Pancreas (tissue), 10 donors: ENCODE results near the gene CYP39A1. TPM values are rescaled to one million over a fixed set of nuclear protein-coding genes. Genes with fewer than 3 reads are reported as not detected.
A peak's percentile ranks its signal among the peaks of the same experiment; 100 is the strongest.
"Not testable (repeated sequence)": the region's sequence is repeated elsewhere in the genome, so short reads cannot be mapped to it uniquely, and the experiment has no call there.

Experiments
- ATAC-seq, 4 donors: fragments of 200-7000 bp; cut with Tn5 transposase; one replicate each; pipeline versions ENCODE4 v1.8.0 to v1.9.1; 2020; ENCODE audit warnings: mild to moderate bottlenecking in 4 of 4, moderate library complexity in 4 of 4
- DNase-seq, 6 donors: peaks; one replicate each; pipeline ENCODE4 v3.0.0-alpha.2; 2020
- FAIRE-seq: peaks from 2 replicates; lab custom pipeline; 2012; peaks lifted over from hg19 to GRCh38; lab: Jason Lieb, UNC
- H3K27ac ChIP-seq, 4 donors: fragments of 200-600 bp; sonication (generic); 1 replicate in 3 of 4; 2 replicates in 1 of 4; pipeline versions ENCODE4 v1.5.0 to v1.8.0; 2020
- H3K27me3 ChIP-seq, 4 donors: fragments of 200-600 bp; one replicate each; pipeline ENCODE4 v1.8.0; 2021
- H3K36me3 ChIP-seq, 3 donors: fragments of 200-600 bp; sonication (generic) in 1 of 3; one replicate each; pipeline versions ENCODE4 v1.5.0 to v1.8.0; 2020 to 2021
- H3K4me1 ChIP-seq, 3 donors: fragments of 200-600 bp; one replicate each; pipeline ENCODE4 v1.8.0; 2021
- H3K4me3 ChIP-seq, 4 donors: fragments of 200-600 bp; sonication (generic) in 2 of 4; one replicate each; pipeline versions ENCODE4 v1.5.0 to v1.8.0; 2020 to 2021
- H3K9me3 ChIP-seq, 4 donors: fragments of 200-600 bp; one replicate each; pipeline ENCODE4 v1.8.0; 2021
- WGBS, 2 donors: extraction: QIAGEN DNeasy Blood & Tissue Kit; methylation state at CpG; one replicate each; pipeline ENCODE4 v1.1.7; 2013; 5-methylcytosine and 5-hydroxymethylcytosine counted together
- intact Hi-C, 3 donors: fragments of 100-400 bp; cut with DNase I; formaldehyde crosslinking; loops; one replicate each; pipeline versions ENCODE4 v1.11.1 to v1.14.2; 2022
- polyA plus RNA-seq, 2 donors: library from polyadenylated mRNA; stranded (reverse); fragments of 200-250 nt; gene quantifications; one replicate each; pipeline ENCODE4 v1.2.3, GENCODE V29; 2013
- total RNA-seq, 6 donors: library from RNA; stranded (reverse); fragmentation: NEBNext Ultra II Directional in 4 of 6; extraction: Animal tissue kit (Norgen Biotek cat#: 25700) in 4 of 6; gene quantifications; one replicate each; pipeline versions ENCODE4 v1.2.1 to v1.2.4, GENCODE V29; 2021 to 2023
- TF ChIP-seq, protein P1 (sequence below), 4 donors: fragments of 200-600 bp; sonication (generic) in 3 of 4; IDR thresholded peaks; one replicate each; pipeline versions ENCODE4 v1.5.0 to v1.8.0; 2021; ENCODE audit warnings: antibody characterized with exemption in 4 of 4
- donor health status: healthy with polysubstance abuse.
- donor health status: DM: no; HTN: no; CAD: no; lungs with moderate emphysema.
- donor health status: DM: no; HTN: no; CAD: no.
- donor health status: control.
- donor health status: control.
- donor health status: Bipolar disorder and iron deficiency.
- donor health status: DM: yes; HTN: yes; CAD: no.
- donor health status: DM: no; HTN: no; CAD: no.
- donor health status: DM: no; HTN: no; CAD: no.
- donor health status: DM: yes; HTN: yes; CAD: no.

CYP39A1 gene
- total and polyA plus RNA-seq, 8 donors = 1.3 to 7.8 (median 3.4) TPM

DNA sequence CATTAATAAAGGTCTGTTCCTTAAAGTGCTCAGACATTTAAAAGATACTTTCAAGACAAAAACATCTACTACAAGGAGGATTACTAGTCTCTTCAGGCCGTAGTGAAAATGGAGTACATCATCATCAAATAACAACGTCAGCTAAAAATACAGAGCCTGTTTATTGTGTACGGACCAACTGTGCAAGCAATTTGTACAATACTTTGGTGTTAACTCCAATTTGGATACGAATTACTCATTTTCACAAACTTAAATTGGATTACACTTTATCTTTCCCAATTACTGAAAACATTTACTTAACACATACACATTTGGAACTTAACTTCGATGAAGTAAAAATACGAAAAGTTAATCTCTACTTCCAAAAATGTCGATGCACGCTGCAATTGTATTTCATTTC is 802 bp downstream of the CYP39A1 start:
- Histone ChIP-seq H3K27ac (peak overlapping the region; percentile 54 to 91 (median 78)), H3K36me3 (no peaks in the 10 kb centered on the region), H3K27me3 (no peaks in the 10 kb centered on the region), H3K9me3 (no peaks in the 10 kb centered on the region), H3K4me3 (peak overlapping the region; percentile 50 to 95 (median 91)), H3K4me1 (peaks cover 0 to 16% (median 3%) of the 10 kb centered on the region in 3 donors)
- no peak for DNase-seq
- TF ChIP-seq, protein P1, sequence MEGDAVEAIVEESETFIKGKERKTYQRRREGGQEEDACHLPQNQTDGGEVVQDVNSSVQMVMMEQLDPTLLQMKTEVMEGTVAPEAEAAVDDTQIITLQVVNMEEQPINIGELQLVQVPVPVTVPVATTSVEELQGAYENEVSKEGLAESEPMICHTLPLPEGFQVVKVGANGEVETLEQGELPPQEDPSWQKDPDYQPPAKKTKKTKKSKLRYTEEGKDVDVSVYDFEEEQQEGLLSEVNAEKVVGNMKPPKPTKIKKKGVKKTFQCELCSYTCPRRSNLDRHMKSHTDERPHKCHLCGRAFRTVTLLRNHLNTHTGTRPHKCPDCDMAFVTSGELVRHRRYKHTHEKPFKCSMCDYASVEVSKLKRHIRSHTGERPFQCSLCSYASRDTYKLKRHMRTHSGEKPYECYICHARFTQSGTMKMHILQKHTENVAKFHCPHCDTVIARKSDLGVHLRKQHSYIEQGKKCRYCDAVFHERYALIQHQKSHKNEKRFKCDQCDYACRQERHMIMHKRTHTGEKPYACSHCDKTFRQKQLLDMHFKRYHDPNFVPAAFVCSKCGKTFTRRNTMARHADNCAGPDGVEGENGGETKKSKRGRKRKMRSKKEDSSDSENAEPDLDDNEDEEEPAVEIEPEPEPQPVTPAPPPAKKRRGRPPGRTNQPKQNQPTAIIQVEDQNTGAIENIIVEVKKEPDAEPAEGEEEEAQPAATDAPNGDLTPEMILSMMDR (IDR thresholded peaks at IDR 0.05) = no peak
- WGBS, 2 donors = 4 to 8% methylated on average over 8 of the region's 8 CpGs
- ATAC-seq = peak in 3 of 4 donors; percentile 31 to 58 (median 45)
- intact Hi-C loops = no loop called here
- no peak for FAIRE-seq

DNA sequence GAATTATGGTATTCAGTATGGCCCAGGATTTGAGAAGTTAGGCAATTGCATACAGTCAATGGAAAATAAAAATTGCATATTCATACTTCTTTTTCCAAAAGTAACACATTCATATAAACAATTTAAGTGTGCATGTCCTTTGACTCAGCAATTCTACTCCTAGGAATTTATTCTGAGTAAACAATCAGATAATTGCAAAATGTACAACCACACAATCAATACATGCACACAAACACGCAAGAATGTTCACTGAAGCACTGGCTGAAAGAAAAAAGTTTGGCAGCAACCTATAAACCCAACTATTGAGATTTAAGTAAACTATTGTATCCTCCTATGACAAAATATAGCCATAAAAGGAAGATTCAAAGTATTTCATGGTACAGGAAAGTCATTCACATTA is 1.6 kb downstream of the CYP39A1 start:
- no peaks in the 10 kb centered on the region for H3K9me3 ChIP-seq
- FAIRE-seq = no peak
- intact Hi-C loops = no loop called here
- H3K4me3 ChIP-seq = peak overlapping the region in 3 of 4 donors; percentile 12 to 93 (median 50)
- H3K27ac ChIP-seq = peak overlapping the region in 1 of 4 donors; percentile 89
- 17 to 23% methylated on average over 1 of the region's 1 CpG for WGBS, 2 donors
- ATAC-seq = no peak
- no peak for DNase-seq
- TF ChIP-seq, protein P1 (IDR thresholded peaks at IDR 0.05) = no peak
- peaks cover 0 to 16% (median 3%) of the 10 kb centered on the region in 3 donors for H3K4me1 ChIP-seq
- H3K27me3 ChIP-seq = no peaks in the 10 kb centered on the region
- no peaks in the 10 kb centered on the region for H3K36me3 ChIP-seq

DNA sequence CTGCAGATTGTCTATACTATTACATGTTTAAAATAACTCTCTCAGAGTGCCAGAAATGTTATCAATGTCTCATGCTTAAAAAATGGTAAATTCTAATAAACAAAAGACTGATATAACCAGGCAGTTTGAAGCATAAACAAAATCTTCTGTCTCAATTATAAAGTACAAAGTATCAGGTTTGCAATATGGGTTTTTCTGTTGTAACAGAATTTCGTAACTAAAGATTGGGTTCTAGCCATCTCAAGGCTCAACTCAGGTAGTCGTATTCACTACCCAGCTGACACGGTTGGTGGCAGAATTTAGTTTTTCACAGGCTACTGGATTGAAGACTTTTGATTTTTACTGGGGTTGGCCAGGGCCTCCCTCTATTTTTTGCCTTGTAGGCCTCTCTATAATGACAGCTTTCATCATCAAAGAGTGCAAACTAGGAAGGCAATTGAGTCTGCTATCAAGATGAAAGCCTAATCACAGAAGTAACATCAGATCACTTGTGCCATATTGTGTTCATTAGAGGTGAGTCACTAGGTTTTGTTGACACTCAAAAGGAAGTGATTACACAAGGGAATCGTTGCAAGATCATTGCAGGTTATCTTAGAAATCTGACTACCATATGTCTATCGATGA is 3.6 kb downstream of the CYP39A1 start:
- Histone ChIP-seq H3K4me1 (peaks cover 0 to 14% (median 0%) of the 10 kb centered on the region in 3 donors), H3K36me3 (no peaks in the 10 kb centered on the region), H3K27ac (no peak overlapping the region), H3K9me3 (no peaks in the 10 kb centered on the region), H3K4me3 (no peak overlapping the region), H3K27me3 (no peaks in the 10 kb centered on the region)
- 76 to 77% methylated on average over 5 of the region's 5 CpGs for WGBS, 2 donors
- TF ChIP-seq, protein P1 (IDR thresholded peaks at IDR 0.05) = no peak
- intact Hi-C loops = no loop called here
- DNase-seq (no peak), FAIRE-seq (no peak), ATAC-seq (no peak)

DNA sequence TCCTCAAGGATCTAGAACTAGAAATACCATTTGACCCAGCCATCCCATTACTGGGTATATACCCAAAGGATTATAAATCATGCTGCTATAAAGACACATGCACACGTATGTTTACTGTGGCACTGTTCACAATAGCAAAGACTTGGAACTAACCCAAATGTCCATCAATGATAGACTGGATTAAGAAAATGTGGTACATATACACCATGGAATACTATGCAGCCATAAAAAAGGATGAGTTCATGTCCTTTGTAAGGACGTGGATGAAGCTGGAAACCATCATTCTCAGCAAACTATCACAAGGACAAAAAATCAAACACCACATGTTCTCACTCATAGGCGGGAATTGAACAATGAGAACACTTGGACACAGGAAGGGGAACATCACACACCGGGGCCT is 4.5 kb downstream of the CYP39A1 start:
- FAIRE-seq, ATAC-seq, H3K27me3 ChIP-seq, H3K9me3 ChIP-seq, intact Hi-C loops, DNase-seq, H3K4me3 ChIP-seq, H3K36me3 ChIP-seq, H3K27ac ChIP-seq: not testable (repeated sequence)
- 92 to 95% methylated on average over 3 of the region's 4 CpGs for WGBS, 2 donors
- H3K4me1 ChIP-seq = peaks cover 0 to 10% (median 0%) of the 10 kb centered on the region in 3 donors

DNA sequence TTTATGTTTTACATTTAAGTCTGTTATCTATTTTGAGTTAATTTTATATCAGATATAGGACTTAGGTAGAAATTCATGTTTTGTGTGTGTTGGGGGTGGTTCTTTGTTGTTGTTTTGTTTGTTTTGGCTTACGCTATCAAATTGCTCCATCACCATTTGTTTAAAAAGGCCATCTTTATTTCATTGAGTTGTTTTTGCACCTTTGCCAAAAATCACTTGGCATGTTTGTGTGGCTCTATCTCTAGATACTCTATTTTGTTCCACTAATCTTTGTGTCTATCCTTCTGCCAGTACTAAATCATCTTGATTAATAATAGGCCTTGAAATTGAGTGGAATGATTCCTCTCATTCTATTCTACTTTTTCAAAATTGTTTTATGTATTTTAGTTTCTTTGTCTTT is 7.4 kb downstream of the CYP39A1 start:
- Histone ChIP-seq H3K4me1 (no peaks in the 10 kb centered on the region), H3K36me3 (no peaks in the 10 kb centered on the region), H3K27me3 (no peaks in the 10 kb centered on the region), H3K9me3 (no peaks in the 10 kb centered on the region), H3K27ac (no peak overlapping the region), H3K4me3 (no peak overlapping the region)
- no peak for ATAC-seq
- no peak for DNase-seq
- intact Hi-C loops = no loop called here
- TF ChIP-seq, protein P1 (IDR thresholded peaks at IDR 0.05) = no peak
- FAIRE-seq = no peak
- 92 to 94% methylated on average over 1 of the region's 1 CpG for WGBS, 2 donors
